Glutamatergic neuron (in vitro differentiated cells): ENCODE measurements around the gene CERKL. TPM values are rescaled to one million over a fixed set of nuclear protein-coding genes. Genes with fewer than 3 reads are reported as not detected.
"Not testable (repeated sequence)": the region's sequence is repeated elsewhere in the genome, so short reads cannot be mapped to it uniquely, and the experiment has no call there.

ENCODE experiments used
- DNase-seq: peaks from one replicate; pipeline ENCODE4 v3.0.0; 2022
- H3K27ac Mint-ChIP-seq: one replicate; pipeline ENCODE4 v1.8.0; 2020; ENCODE audit warnings: mild to moderate bottlenecking, mixed read lengths, inconsistent platforms; ENCODE audit not compliant: unreplicated experiment
- H3K27me3 Mint-ChIP-seq: one replicate; pipeline ENCODE4 v1.8.0; 2020; ENCODE audit warnings: mild to moderate bottlenecking, moderate library complexity, mixed read lengths, inconsistent platforms; ENCODE audit not compliant: unreplicated experiment
- H3K36me3 Mint-ChIP-seq: one replicate; pipeline ENCODE4 v1.8.0; 2020; ENCODE audit warnings: mild to moderate bottlenecking, mixed read lengths, inconsistent platforms; ENCODE audit not compliant: unreplicated experiment
- H3K4me1 Mint-ChIP-seq: one replicate; pipeline ENCODE4 v1.8.0; 2020; ENCODE audit warnings: mild to moderate bottlenecking, low read depth, mixed read lengths, inconsistent platforms; ENCODE audit not compliant: unreplicated experiment
- H3K4me3 Mint-ChIP-seq: one replicate; pipeline ENCODE4 v1.8.0; 2020; ENCODE audit warnings: mild to moderate bottlenecking, mixed read lengths, inconsistent platforms; ENCODE audit not compliant: unreplicated experiment
- H3K9me3 Mint-ChIP-seq: one replicate; pipeline ENCODE4 v1.8.0; 2020; ENCODE audit warnings: mild to moderate bottlenecking, moderate library complexity, mixed read lengths, inconsistent platforms; ENCODE audit not compliant: unreplicated experiment
- long read RNA-seq: library from polyadenylated mRNA; unstranded; transcript quantifications from one replicate; pipeline ENCODE4 v2.0.0, GENCODE V29; 2020; ENCODE audit not compliant: unreplicated experiment
- total RNA-seq: library from RNA; stranded (reverse); fragmentation: NEBNext Ultra II Directional; extraction: Animal tissue kit (Norgen Biotek cat#: 25700); gene quantifications from one replicate; pipeline ENCODE4 v1.2.1, GENCODE V29; 2021; ENCODE audit not compliant: unreplicated experiment
- TF ChIP-seq, protein P1 (sequence below): fragments of 200-600 bp; sonication (generic); IDR thresholded peaks from one replicate; pipeline ENCODE4 v1.5.0; 2021; ENCODE audit not compliant: partially characterized antibody, unreplicated experiment

Gene CERKL, protein sequence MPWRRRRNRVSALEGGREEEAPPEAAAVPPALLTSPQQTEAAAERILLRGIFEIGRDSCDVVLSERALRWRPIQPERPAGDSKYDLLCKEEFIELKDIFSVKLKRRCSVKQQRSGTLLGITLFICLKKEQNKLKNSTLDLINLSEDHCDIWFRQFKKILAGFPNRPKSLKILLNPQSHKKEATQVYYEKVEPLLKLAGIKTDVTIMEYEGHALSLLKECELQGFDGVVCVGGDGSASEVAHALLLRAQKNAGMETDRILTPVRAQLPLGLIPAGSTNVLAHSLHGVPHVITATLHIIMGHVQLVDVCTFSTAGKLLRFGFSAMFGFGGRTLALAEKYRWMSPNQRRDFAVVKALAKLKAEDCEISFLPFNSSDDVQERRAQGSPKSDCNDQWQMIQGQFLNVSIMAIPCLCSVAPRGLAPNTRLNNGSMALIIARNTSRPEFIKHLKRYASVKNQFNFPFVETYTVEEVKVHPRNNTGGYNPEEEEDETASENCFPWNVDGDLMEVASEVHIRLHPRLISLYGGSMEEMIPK
- 5.7 TPM for total RNA-seq
- long read RNA-seq, partial matches to known transcripts, result 0 of 1 reads
- long read RNA-seq, other reads (novel, unspliced or antisense), result 1 of 1 reads

DNA sequence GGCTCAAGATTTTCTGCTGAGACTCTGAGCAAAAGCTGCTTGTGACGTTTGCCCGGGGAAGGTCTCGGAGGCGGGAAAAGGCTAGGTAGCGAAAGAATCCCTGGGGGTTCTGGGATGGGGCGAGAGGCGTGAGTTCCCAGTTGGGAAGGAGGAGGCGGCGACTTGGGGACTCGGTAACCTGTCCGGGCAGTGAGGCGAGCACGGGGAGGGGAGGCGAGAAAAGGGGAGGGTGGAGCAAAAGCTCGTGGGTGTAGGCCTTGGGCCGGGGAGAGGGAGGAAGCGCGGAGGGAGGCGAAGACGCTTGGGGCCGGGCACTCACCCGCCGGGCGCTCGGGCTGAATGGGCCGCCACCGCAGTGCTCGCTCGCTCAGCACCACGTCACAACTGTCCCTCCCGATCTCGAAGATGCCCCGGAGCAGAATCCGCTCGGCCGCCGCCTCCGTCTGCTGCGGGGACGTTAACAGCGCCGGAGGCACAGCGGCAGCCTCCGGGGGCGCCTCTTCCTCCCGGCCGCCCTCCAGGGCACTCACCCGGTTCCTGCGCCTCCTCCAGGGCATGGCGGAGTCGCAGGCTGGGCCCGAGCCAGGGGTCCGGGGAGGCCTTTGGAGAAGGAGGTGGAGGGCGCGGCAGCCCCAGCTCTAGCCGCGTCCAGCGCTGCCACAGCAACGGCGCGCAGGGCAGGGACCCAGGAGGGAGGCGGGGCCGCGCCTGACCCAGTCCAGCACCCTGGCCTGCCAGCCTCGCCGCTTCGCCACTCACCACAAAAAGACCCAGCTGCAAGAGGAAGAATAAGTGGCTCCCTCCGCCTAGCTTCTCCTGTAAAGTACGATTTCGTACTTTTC lies at the start of gene CERKL:
Gene CERKL, minus strand, starts transcription at position 656 of the 842 bp plus-strand sequence. Its CDS starts 99 bp downstream, at position 557.
- Mint-ChIP-seq H3K36me3 (peaks cover 4% of the 10 kb centered on the region), H3K4me1 (peaks cover 31% of the 10 kb centered on the region), H3K27ac (peak within 1 kb of the TSS; percentile 55), H3K27me3 (peaks cover 4% of the 10 kb centered on the region), H3K4me3 (peak within 1 kb of the TSS; percentile 86), H3K9me3 (peaks cover 5% of the 10 kb centered on the region)
- DNase-seq, result peak; percentile 69
- TF ChIP-seq, protein P1, sequence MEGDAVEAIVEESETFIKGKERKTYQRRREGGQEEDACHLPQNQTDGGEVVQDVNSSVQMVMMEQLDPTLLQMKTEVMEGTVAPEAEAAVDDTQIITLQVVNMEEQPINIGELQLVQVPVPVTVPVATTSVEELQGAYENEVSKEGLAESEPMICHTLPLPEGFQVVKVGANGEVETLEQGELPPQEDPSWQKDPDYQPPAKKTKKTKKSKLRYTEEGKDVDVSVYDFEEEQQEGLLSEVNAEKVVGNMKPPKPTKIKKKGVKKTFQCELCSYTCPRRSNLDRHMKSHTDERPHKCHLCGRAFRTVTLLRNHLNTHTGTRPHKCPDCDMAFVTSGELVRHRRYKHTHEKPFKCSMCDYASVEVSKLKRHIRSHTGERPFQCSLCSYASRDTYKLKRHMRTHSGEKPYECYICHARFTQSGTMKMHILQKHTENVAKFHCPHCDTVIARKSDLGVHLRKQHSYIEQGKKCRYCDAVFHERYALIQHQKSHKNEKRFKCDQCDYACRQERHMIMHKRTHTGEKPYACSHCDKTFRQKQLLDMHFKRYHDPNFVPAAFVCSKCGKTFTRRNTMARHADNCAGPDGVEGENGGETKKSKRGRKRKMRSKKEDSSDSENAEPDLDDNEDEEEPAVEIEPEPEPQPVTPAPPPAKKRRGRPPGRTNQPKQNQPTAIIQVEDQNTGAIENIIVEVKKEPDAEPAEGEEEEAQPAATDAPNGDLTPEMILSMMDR, result no peak

DNA sequence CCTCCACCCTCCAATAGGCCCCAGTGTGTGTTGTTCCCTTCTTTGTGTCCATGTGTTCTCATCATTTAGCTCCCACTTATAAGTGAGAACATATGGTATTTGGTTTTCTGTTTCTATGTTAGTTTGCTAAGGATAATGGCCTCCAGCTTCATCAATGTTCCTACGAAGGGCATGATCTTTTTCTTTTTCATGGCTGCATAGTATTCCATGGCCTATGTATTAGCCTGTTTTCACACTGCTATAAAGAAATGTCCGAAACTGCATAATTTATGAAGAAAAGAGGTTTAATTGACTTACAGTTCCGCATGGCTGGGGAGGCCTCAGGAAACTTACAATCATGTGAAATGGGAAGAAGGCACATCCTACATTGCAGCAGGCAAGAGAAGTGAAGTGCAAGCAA lies 45.6 kb upstream of the CERKL start:
- H3K4me1 Mint-ChIP-seq, H3K27me3 Mint-ChIP-seq, DNase-seq, H3K4me3 Mint-ChIP-seq, H3K27ac Mint-ChIP-seq: not testable (repeated sequence)
- H3K9me3 Mint-ChIP-seq, result peaks cover 13% of the 10 kb centered on the region
- H3K36me3 Mint-ChIP-seq, result peaks cover 19% of the 10 kb centered on the region

DNA sequence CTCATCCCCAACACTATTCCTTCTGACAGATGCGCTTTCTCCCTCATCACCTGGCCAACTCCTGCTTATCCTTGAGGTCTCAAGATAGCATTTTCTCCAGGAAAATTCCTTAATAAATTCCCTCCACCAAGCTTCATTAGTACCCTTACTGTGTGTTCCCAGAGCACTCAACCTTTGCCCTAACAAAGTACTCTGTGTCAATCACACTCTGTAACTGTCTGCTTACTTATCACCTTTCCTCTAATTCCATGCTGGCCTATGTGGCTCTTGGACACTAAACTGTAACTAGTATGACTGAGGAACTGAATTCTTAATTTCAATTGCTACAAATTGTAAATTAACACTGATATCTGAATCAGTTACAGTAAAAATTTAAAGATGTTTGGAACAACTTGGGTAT lies 41.3 kb upstream of the CERKL start:
- Mint-ChIP-seq H3K36me3 (peaks cover 8% of the 10 kb centered on the region), H3K9me3 (peaks cover 1% of the 10 kb centered on the region), H3K27me3 (peaks cover 3% of the 10 kb centered on the region)

DNA sequence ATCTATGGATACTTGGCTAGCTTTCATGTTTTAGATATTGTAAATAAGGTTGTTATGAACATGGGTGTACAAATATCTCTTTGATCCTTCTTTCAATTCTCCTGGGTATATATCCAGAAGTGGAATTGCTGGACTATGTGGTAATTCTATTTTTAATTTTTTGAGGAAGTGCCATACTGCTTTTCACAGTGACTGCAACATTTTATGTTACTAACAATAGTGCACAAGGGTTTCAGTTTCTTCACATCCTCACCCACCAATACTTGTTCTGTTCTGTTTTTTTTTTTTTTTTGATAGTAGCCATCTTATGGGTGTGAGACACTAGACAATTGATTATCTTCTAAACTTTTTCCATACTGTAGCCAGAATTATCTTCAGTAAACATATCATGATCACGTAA lies 40.7 kb upstream of the CERKL start:
- no peak for DNase-seq
- H3K9me3 Mint-ChIP-seq, result peaks cover under 1% of the 10 kb centered on the region
- TF ChIP-seq, protein P1, result no peak
- H3K27me3 Mint-ChIP-seq, result peaks cover 3% of the 10 kb centered on the region
- no peak overlapping the region for H3K27ac Mint-ChIP-seq
- peaks cover 4% of the 10 kb centered on the region for H3K36me3 Mint-ChIP-seq
- peaks cover 3% of the 10 kb centered on the region for H3K4me1 Mint-ChIP-seq
- H3K4me3 Mint-ChIP-seq, result no peak overlapping the region

More for the DNA sequence above, 41.3 kb upstream of the CERKL start:
- DNase-seq, result no peak
- no peak overlapping the region for H3K27ac Mint-ChIP-seq
- peaks cover 3% of the 10 kb centered on the region for H3K4me1 Mint-ChIP-seq
- no peak overlapping the region for H3K4me3 Mint-ChIP-seq
- TF ChIP-seq, protein P1, result no peak

DNA sequence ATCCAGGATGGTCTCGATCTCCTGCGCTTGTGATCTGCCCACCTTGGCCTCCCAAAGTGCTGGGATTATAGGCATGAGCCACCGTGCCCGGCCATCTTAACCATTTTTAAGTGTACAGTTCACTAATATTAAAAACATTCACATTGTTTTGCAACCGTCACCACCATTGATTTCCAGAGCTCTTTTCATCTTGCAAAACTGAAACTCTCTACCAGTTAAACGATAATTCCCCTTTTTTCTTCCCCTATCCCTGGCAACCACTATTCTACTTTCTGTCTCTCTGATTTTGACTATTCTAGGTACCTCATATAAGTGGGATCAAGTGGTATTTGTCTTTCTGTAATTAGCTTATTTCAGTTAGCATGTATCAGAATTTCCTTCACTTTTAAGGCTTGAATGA lies 40.2 kb upstream of the CERKL start:
- Mint-ChIP-seq H3K9me3 (no peaks in the 10 kb centered on the region), H3K27me3 (peaks cover 3% of the 10 kb centered on the region), H3K4me1 (peaks cover 3% of the 10 kb centered on the region), H3K4me3 (no peak overlapping the region), H3K36me3 (no peaks in the 10 kb centered on the region), H3K27ac (no peak overlapping the region)
- DNase-seq, result no peak
- TF ChIP-seq, protein P1, result no peak
